CD4-positive, alpha-beta T cell treated with Interleukin-10 for 1 hour (primary cell): Measurements from ENCODE around the gene SELENOI.
"Not testable (repeated sequence)": the region's sequence is repeated elsewhere in the genome, so short reads cannot be mapped to it uniquely, and the experiment has no call there.

Experiments used
- DNase-seq: peaks from one replicate; pipeline ENCODE4 v3.0.0-alpha.2; 2020

SELENOI gene

GRCh38 chr2:26345545-26346453, at the start of gene SELENOI:
TSS of gene SELENOI (plus strand) at chr2:26346143. CDS start at chr2:26346233, 90 bp downstream.
- peak; percentile 100 for DNase-seq

GRCh38 chr2:26297061-26297460, 48.9 kb upstream of the SELENOI start:
- no peak for DNase-seq

- no peak for DNase-seq
Observed at GRCh38 chr2:26298286-26298637, 47.7 kb upstream of the SELENOI start.

- peak; percentile 34 for DNase-seq
Observed at GRCh38 chr2:26298638-26299393, 47.1 kb upstream of the SELENOI start.

GRCh38 chr2:26299471-26300101, 46.4 kb upstream of the SELENOI start:
- peak; percentile 40 for DNase-seq

GRCh38 chr2:26300234-26300925, 45.6 kb upstream of the SELENOI start:
- peak; percentile 12 for DNase-seq

GRCh38 chr2:26302846-26303245, 43.1 kb upstream of the SELENOI start:
- DNase-seq, result no peak

GRCh38 chr2:26305094-26305493, 40.8 kb upstream of the SELENOI start:
- DNase-seq, result not testable (repeated sequence)

GRCh38 chr2:26305540-26305939, 40.4 kb upstream of the SELENOI start:
- no peak for DNase-seq

GRCh38 chr2:26309921-26310320, 36.0 kb upstream of the SELENOI start:
- no peak for DNase-seq

GRCh38 chr2:26312471-26312870, 33.5 kb upstream of the SELENOI start:
- no peak for DNase-seq

- no peak for DNase-seq
Observed at GRCh38 chr2:26313446-26313845, 32.5 kb upstream of the SELENOI start.

- DNase-seq, result no peak
Observed at GRCh38 chr2:26314243-26314642, 31.7 kb upstream of the SELENOI start.

- no peak for DNase-seq
Observed at GRCh38 chr2:26316041-26316440, 29.9 kb upstream of the SELENOI start.

GRCh38 chr2:26316845-26317244, 29.1 kb upstream of the SELENOI start:
- DNase-seq, result no peak

GRCh38 chr2:26317377-26318105, 28.4 kb upstream of the SELENOI start:
- DNase-seq, result no peak

- DNase-seq, result no peak
Observed at GRCh38 chr2:26318950-26319349, 27.0 kb upstream of the SELENOI start.

- not testable (repeated sequence) for DNase-seq
Observed at GRCh38 chr2:26324479-26324878, 21.5 kb upstream of the SELENOI start.

- DNase-seq, result no peak
Observed at GRCh38 chr2:26324903-26325302, 21.0 kb upstream of the SELENOI start.

- DNase-seq, result no peak
Observed at GRCh38 chr2:26325851-26326250, 20.1 kb upstream of the SELENOI start.

- DNase-seq, result no peak
Observed at GRCh38 chr2:26326514-26326913, 19.4 kb upstream of the SELENOI start.
